ENCODE data around the gene TACR1. TPM values are rescaled to one million over a fixed set of nuclear protein-coding genes. Genes with fewer than 3 reads are reported as not detected.

The TACR1 gene
- total RNA-seq, 2 experiments from 2014 or later: not detected

- no peaks in the 10 kb centered on the region for H3K36me3 Mint-ChIP-seq (ENCODE audit: low read depth)
- no peak overlapping the region for H3K4me3 Mint-ChIP-seq
- H3K27ac Mint-ChIP-seq: no peak overlapping the region
- H3K27me3 Mint-ChIP-seq: peaks cover 3% of the 10 kb centered on the region
- ChIA-PET CTCF (no interaction called here), POLR2A (no interaction called here)
- no peaks in the 10 kb centered on the region for H3K4me1 Mint-ChIP-seq
- DNase-seq: no peak
- H3K9me3 Mint-ChIP-seq: no peaks in the 10 kb centered on the region
Measured at GRCh38 chr2:75088791-75089190, 110.5 kb downstream of the TACR1 start.

DNA sequence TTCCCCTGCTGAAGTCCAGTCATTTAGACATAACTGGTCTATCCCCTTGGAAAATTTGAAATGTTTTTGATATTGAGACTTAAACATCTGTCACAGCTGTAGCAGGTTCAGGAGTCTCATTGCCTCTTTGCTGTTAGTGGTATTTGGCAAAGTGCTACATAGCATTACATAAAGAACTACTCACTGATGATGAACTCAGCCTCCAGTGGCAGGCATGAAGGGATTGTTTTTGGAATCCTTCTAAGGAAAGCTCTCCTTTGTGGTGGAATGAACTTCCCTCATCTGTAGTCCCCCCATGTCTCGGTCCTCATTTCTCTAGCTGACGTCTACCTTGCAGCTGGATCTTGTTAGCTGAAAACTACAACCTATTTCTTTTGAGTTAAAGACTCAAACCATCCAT is 111.6 kb downstream of the TACR1 start:
- Mint-ChIP-seq H3K36me3 (ENCODE audit: low read depth) (no peaks in the 10 kb centered on the region), H3K27me3 (peaks cover 3% of the 10 kb centered on the region), H3K4me1 (no peaks in the 10 kb centered on the region), H3K27ac (no peak overlapping the region), H3K9me3 (no peaks in the 10 kb centered on the region), H3K4me3 (no peak overlapping the region)
- no peak for DNase-seq
- POLR2A ChIA-PET: no interaction called here
- CTCF ChIA-PET: no interaction called here

DNA sequence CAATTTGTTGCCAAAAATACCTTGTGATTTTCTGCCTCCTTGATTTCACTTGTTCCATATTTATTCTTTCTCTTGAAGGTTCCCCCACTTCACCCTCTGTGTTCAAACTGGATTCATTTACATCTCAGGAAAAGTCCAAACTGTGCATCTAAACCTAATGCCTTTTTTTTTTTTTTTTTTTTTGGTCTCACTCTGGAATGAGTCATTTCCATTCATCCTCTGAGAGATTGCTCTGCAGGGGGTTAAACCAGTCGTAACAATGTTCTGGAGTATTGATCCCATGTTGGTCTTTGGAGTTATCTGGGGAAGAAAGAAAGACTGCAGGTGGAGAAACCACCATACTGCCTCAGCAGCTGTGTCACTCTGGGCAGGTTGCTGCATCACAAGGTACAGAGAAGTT is 119.7 kb downstream of the TACR1 start:
- CTCF ChIA-PET: no interaction called here
- H3K4me3 Mint-ChIP-seq: no peak overlapping the region
- POLR2A ChIA-PET: no interaction called here
- no peaks in the 10 kb centered on the region for H3K4me1 Mint-ChIP-seq
- DNase-seq: no peak
- no peaks in the 10 kb centered on the region for H3K36me3 Mint-ChIP-seq (ENCODE audit: low read depth)
- no peaks in the 10 kb centered on the region for H3K27me3 Mint-ChIP-seq
- no peak overlapping the region for H3K27ac Mint-ChIP-seq
- no peaks in the 10 kb centered on the region for H3K9me3 Mint-ChIP-seq

GRCh38 chr2:75077909-75078308 is 121.4 kb downstream of the TACR1 start:
- CTCF ChIA-PET: no interaction called here

GRCh38 chr2:75076088-75076487 is 123.2 kb downstream of the TACR1 start:
- ChIA-PET CTCF (interaction anchor here (0.7 kb wide), 1 partner anchor 10 kb away, joined by 3 read pairs; no protein-coding TSS in a partner anchor), POLR2A (interaction anchor here (0.6 kb wide), 1 partner anchor 165 kb away, joined by 3 read pairs; no protein-coding TSS in a partner anchor)
- Mint-ChIP-seq H3K4me1 (no peaks in the 10 kb centered on the region), H3K9me3 (no peaks in the 10 kb centered on the region), H3K4me3 (no peak overlapping the region), H3K27me3 (no peaks in the 10 kb centered on the region), H3K36me3 (ENCODE audit: low read depth) (no peaks in the 10 kb centered on the region), H3K27ac (no peak overlapping the region)
- no peak for DNase-seq

More at GRCh38 chr2:75077909-75078308, 121.4 kb downstream of the TACR1 start:
- POLR2A ChIA-PET: no interaction called here
- H3K36me3 Mint-ChIP-seq (ENCODE audit: low read depth): no peaks in the 10 kb centered on the region
- H3K4me1 Mint-ChIP-seq: no peaks in the 10 kb centered on the region
- no peak overlapping the region for H3K4me3 Mint-ChIP-seq
- no peak for DNase-seq
- H3K27me3 Mint-ChIP-seq: no peaks in the 10 kb centered on the region
- H3K9me3 Mint-ChIP-seq: no peaks in the 10 kb centered on the region
- H3K27ac Mint-ChIP-seq: no peak overlapping the region

- CTCF ChIA-PET: no interaction called here
- DNase-seq: no peak
- Mint-ChIP-seq H3K27me3 (no peaks in the 10 kb centered on the region), H3K36me3 (ENCODE audit: low read depth) (no peaks in the 10 kb centered on the region), H3K9me3 (no peaks in the 10 kb centered on the region), H3K27ac (no peak overlapping the region), H3K4me1 (no peaks in the 10 kb centered on the region), H3K4me3 (no peak overlapping the region)
- POLR2A ChIA-PET: no interaction called here
Measured at GRCh38 chr2:75074708-75075107, 124.6 kb downstream of the TACR1 start.

GRCh38 chr2:75074228-75074627 is 125.1 kb downstream of the TACR1 start:
- Mint-ChIP-seq H3K36me3 (ENCODE audit: low read depth) (no peaks in the 10 kb centered on the region), H3K4me3 (no peak overlapping the region), H3K27ac (no peak overlapping the region), H3K9me3 (no peaks in the 10 kb centered on the region), H3K4me1 (no peaks in the 10 kb centered on the region), H3K27me3 (no peaks in the 10 kb centered on the region)
- no peak for DNase-seq
- ChIA-PET POLR2A (no interaction called here), CTCF (no interaction called here)

GRCh38 chr2:75071766-75072165 is 127.6 kb downstream of the TACR1 start:
- Mint-ChIP-seq H3K4me3 (no peak overlapping the region), H3K9me3 (no peaks in the 10 kb centered on the region), H3K4me1 (no peaks in the 10 kb centered on the region), H3K27ac (no peak overlapping the region), H3K36me3 (ENCODE audit: low read depth) (no peaks in the 10 kb centered on the region), H3K27me3 (no peaks in the 10 kb centered on the region)
- ChIA-PET CTCF (no interaction called here), POLR2A (no interaction called here)
- DNase-seq: no peak

- no peak overlapping the region for H3K27ac Mint-ChIP-seq
- H3K36me3 Mint-ChIP-seq (ENCODE audit: low read depth): no peaks in the 10 kb centered on the region
- no peaks in the 10 kb centered on the region for H3K4me1 Mint-ChIP-seq
- H3K4me3 Mint-ChIP-seq: no peak overlapping the region
- ChIA-PET CTCF (interaction anchor here (1.1 to 1.2 kb wide), 2 partner anchors 47 to 123 kb away, joined by 3 to 4 read pairs; no protein-coding TSS in a partner anchor), POLR2A (no interaction called here)
- no peaks in the 10 kb centered on the region for H3K9me3 Mint-ChIP-seq
- no peak for DNase-seq
- no peaks in the 10 kb centered on the region for H3K27me3 Mint-ChIP-seq
Measured at GRCh38 chr2:75068546-75068945, 130.8 kb downstream of the TACR1 start.

DNA sequence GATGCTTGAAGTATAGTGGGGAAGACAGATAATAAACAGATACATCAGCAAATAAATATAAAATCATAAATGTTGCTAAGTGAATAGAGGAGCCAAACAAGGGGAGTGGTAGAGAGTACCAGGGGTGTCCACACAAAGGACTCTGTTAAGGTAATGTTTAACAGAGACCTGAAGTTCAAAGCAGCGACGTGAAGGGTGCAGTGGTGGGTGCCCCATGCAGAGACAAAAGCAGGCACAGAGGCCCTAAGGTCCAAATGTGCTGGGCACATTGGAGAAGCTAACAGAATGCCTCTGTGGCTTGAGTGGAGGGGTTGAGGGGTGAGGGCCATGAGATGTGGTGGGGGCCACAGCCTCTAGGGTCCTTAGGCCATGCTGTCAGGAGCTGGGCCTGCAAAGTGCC is 131.8 kb downstream of the TACR1 start:
- POLR2A ChIA-PET: no interaction called here

GRCh38 chr2:75066121-75066902 is 133.0 kb downstream of the TACR1 start:
- H3K9me3 Mint-ChIP-seq: no peaks in the 10 kb centered on the region
- H3K27me3 Mint-ChIP-seq: no peaks in the 10 kb centered on the region
- DNase-seq: no peak
- H3K27ac Mint-ChIP-seq: no peak overlapping the region
- H3K4me1 Mint-ChIP-seq: no peaks in the 10 kb centered on the region
- CTCF ChIA-PET: interaction anchor here (1.1 to 1.6 kb wide), 2 partner anchors 10 to 15 kb away, joined by 3 read pairs; no protein-coding TSS in a partner anchor
- no peak overlapping the region for H3K4me3 Mint-ChIP-seq
- POLR2A ChIA-PET: no interaction called here
- no peaks in the 10 kb centered on the region for H3K36me3 Mint-ChIP-seq (ENCODE audit: low read depth)

More for the DNA sequence above, 131.8 kb downstream of the TACR1 start:
- CTCF ChIA-PET: no interaction called here
- no peak for DNase-seq
- no peaks in the 10 kb centered on the region for H3K27me3 Mint-ChIP-seq
- H3K27ac Mint-ChIP-seq: no peak overlapping the region
- no peaks in the 10 kb centered on the region for H3K4me1 Mint-ChIP-seq
- no peaks in the 10 kb centered on the region for H3K9me3 Mint-ChIP-seq
- no peak overlapping the region for H3K4me3 Mint-ChIP-seq
- H3K36me3 Mint-ChIP-seq (ENCODE audit: low read depth): no peaks in the 10 kb centered on the region

GRCh38 chr2:75065402-75066008 is 133.8 kb downstream of the TACR1 start:
- Mint-ChIP-seq H3K27me3 (no peaks in the 10 kb centered on the region), H3K36me3 (ENCODE audit: low read depth) (no peaks in the 10 kb centered on the region), H3K4me3 (no peak overlapping the region), H3K27ac (no peak overlapping the region), H3K4me1 (peaks cover 2% of the 10 kb centered on the region), H3K9me3 (no peaks in the 10 kb centered on the region)
- ChIA-PET CTCF (interaction anchor here (0.9 to 1.6 kb wide), 3 partner anchors 11 to 16 kb away, joined by 3 read pairs; no protein-coding TSS in a partner anchor), POLR2A (no interaction called here)
- no peak for DNase-seq

GRCh38 chr2:75064691-75065396 is 134.5 kb downstream of the TACR1 start:
- Mint-ChIP-seq H3K27ac (no peak overlapping the region), H3K4me3 (no peak overlapping the region), H3K36me3 (ENCODE audit: low read depth) (no peaks in the 10 kb centered on the region), H3K9me3 (no peaks in the 10 kb centered on the region), H3K27me3 (no peaks in the 10 kb centered on the region), H3K4me1 (peaks cover 3% of the 10 kb centered on the region)
- DNase-seq: peak; percentile 47
- POLR2A ChIA-PET: no interaction called here
- CTCF ChIA-PET: interaction anchor here (0.7 to 1.3 kb wide), 3 partner anchors 11 to 18 kb away, joined by 3 to 5 read pairs (median 3); no protein-coding TSS in a partner anchor
